ENCODE measurements around the gene ZBTB22.

Gene ZBTB22

DNA sequence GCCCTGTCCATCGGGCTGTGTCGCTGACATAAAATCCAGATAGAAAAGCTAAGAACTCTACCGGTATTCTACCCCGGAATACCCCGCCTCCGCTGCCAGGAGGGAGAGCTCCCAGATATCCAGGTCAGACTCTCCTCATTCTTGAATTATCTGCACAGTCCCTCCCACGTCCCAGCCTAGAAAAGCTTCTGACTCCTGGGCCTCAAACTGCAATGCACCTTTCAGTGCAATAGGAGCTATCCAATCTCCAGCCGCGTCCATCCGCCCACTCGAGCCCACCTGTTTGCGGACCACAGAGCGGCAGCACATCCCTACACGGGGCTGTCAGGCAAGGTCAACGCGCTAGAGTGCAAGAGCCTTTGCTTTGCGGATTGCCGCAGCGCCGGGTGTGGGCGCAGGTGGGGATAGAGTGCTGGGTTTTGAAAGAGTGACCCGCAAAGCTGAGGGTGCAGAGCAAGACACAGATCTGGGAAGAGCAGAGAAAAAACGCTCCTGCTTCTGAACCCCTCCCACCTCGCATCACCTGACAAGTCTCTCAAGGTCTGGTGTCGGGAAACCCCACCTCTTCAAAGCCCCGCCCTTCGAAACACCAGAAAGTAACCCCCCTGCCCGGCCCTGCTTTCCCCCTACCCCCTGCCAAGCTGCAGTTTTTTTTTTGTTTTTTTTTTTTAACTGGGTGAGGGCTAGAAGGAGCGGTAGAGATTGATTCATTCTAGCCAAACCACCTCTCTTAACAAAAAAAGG, 5.0 kb downstream of the ZBTB22 start:
- Histone ChIP-seq H3K4ac (ENCODE audit: low read length) (no peak overlapping the region), H3K9me3 (replicated peaks in 1 of 2; ENCODE audit: control insufficient read depth in 2 of 2, insufficient read depth in 1 of 2, low read depth in 1 of 2, low read length in 2 of 2) (no peaks in the 10 kb centered on the region), H2BK120ac (ENCODE audit: low read depth, low read length) (no peak overlapping the region), H2BK15ac (ENCODE audit: low read length) (no peak overlapping the region), H3K23ac (ENCODE audit: low read depth, low read length, poor library complexity) (peak overlapping the region; percentile 2), H2AK5ac (ENCODE audit: low read depth, low read length) (peak overlapping the region; percentile 2), H3K36me3 (replicated peaks in 1 of 2; ENCODE audit: control insufficient read depth in 2 of 2, insufficient read depth in 2 of 2, low read length in 2 of 2) (peaks cover 5 to 17% of the 10 kb centered on the region in 2 donors), H2AFZ (ENCODE audit: low read length) (peak overlapping the region; percentile 83), H3K79me1 (ENCODE audit: low read depth, low read length) (peaks cover 3% of the 10 kb centered on the region), H3K18ac (ENCODE audit: low read length) (peak overlapping the region; percentile 44), H3K4me2 (ENCODE audit: insufficient read depth, low read length, poor library complexity, severe bottlenecking) (peak overlapping the region; percentile 92), H3K27me3 (ENCODE audit: control insufficient read depth in 3 of 3, insufficient read depth in 3 of 3, low read depth in 1 of 3, low read length in 3 of 3) (peaks cover 0 to 16% (median 0%) of the 10 kb centered on the region in 3 experiments), H3K4me3 (ENCODE audit: low read length in 2 of 2) (peak overlapping the region; percentile 74 to 79), H3K9ac (ENCODE audit: low read depth, low read length, poor library complexity) (peak overlapping the region; percentile 56), H3K4me1 (ENCODE audit: control insufficient read depth in 2 of 2, insufficient read depth in 1 of 2, low read depth in 1 of 2, low read length in 2 of 2) (peaks cover 18 to 22% of the 10 kb centered on the region in 2 donors), H4K8ac (ENCODE audit: low read depth, low read length) (no peak overlapping the region), H2BK5ac (ENCODE audit: low read length) (no peak overlapping the region), H2BK12ac (ENCODE audit: low read length) (no peak overlapping the region), H3K27ac (replicated peaks; ENCODE audit: low read length) (no peak overlapping the region), H3K14ac (ENCODE audit: low read length) (no peak overlapping the region), H4K91ac (ENCODE audit: low read depth, low read length, poor library complexity) (no peak overlapping the region)
- no peak for DNase-seq (ENCODE audit: low spot score)
- no CpG with 5 or more reads among the region's 29 CpGs for WGBS, 2 donors (ENCODE audit: extremely low coverage in 2 of 2, insufficient read length in 2 of 2, insufficient replicate concordance in 1 of 2)

DNA sequence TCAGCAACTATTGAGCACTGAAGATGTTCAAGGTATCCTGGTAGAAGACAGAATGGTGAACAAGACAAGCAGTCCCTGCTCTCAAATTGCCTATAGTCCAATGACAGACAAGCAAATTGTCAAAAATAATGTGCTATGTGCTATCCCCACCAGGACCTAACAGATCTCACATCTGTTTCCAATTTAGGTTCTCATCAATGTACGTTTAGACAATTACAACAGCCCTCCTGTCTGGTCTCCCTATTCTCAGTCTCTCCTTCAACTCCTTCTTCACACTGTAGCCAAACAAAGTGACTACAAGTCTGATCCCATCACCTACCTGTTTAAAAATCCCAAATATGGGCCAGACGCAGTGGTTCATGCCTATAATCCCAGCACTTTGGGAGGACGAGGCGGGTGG, 11.2 kb downstream of the ZBTB22 start:
- Histone ChIP-seq H2BK15ac (ENCODE audit: low read length) (no peak overlapping the region), H4K91ac (ENCODE audit: low read depth, low read length, poor library complexity) (no peak overlapping the region), H3K23ac (ENCODE audit: low read depth, low read length, poor library complexity) (no peak overlapping the region), H3K9ac (ENCODE audit: low read depth, low read length, poor library complexity) (no peak overlapping the region), H3K9me3 (replicated peaks in 1 of 2; ENCODE audit: control insufficient read depth in 2 of 2, insufficient read depth in 1 of 2, low read depth in 1 of 2, low read length in 2 of 2) (no peaks in the 10 kb centered on the region), H2BK12ac (ENCODE audit: low read length) (no peak overlapping the region), H3K18ac (ENCODE audit: low read length) (no peak overlapping the region), H3K4me3 (ENCODE audit: low read length in 2 of 2) (no peak overlapping the region), H3K27me3 (ENCODE audit: control insufficient read depth in 3 of 3, insufficient read depth in 3 of 3, low read depth in 1 of 3, low read length in 3 of 3) (no peaks in the 10 kb centered on the region), H2BK120ac (ENCODE audit: low read depth, low read length) (no peak overlapping the region), H3K4ac (ENCODE audit: low read length) (no peak overlapping the region), H2AFZ (ENCODE audit: low read length) (no peak overlapping the region), H4K8ac (ENCODE audit: low read depth, low read length) (no peak overlapping the region), H2AK5ac (ENCODE audit: low read depth, low read length) (no peak overlapping the region), H2BK5ac (ENCODE audit: low read length) (no peak overlapping the region), H3K4me1 (ENCODE audit: control insufficient read depth in 2 of 2, insufficient read depth in 1 of 2, low read depth in 1 of 2, low read length in 2 of 2) (no peaks in the 10 kb centered on the region), H3K36me3 (replicated peaks in 1 of 2; ENCODE audit: control insufficient read depth in 2 of 2, insufficient read depth in 2 of 2, low read length in 2 of 2) (peaks cover 1 to 40% of the 10 kb centered on the region in 2 donors), H3K79me1 (ENCODE audit: low read depth, low read length) (no peaks in the 10 kb centered on the region), H3K14ac (ENCODE audit: low read length) (no peak overlapping the region), H3K27ac (replicated peaks; ENCODE audit: low read length) (no peak overlapping the region), H3K4me2 (ENCODE audit: insufficient read depth, low read length, poor library complexity, severe bottlenecking) (no peak overlapping the region)
- DNase-seq (ENCODE audit: low spot score): no peak
- no CpG with 5 or more reads among the region's 4 CpGs for WGBS, 2 donors (ENCODE audit: extremely low coverage in 2 of 2, insufficient read length in 2 of 2, insufficient replicate concordance in 1 of 2)

DNA sequence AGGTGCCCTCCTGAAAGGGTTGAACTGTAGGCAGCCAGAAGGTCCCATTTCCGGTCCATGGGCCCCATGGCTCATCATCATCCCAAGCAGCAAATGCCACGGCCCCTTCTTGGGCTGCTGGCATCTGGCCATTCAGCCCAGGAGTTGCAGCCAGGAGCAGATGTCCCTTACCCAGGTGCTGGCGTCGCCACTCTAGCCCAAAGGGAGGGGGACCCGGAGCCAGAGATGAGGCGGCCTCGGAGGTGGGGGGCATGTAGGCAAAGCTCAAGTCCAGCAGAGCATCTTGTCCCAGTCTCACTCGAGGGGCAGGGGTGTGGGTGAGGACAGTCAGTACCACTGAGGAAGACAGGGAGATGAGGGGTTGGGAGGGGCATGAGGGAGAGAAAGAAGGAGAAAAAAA, 12.5 kb downstream of the ZBTB22 start:
- WGBS, 2 donors (ENCODE audit: extremely low coverage in 2 of 2, insufficient read length in 2 of 2, insufficient replicate concordance in 1 of 2): no CpG with 5 or more reads among the region's 8 CpGs
- no peaks in the 10 kb centered on the region for H3K9me3 ChIP-seq (replicated peaks in 1 of 2; ENCODE audit: control insufficient read depth in 2 of 2, insufficient read depth in 1 of 2, low read depth in 1 of 2, low read length in 2 of 2)
- no peaks in the 10 kb centered on the region for H3K27me3 ChIP-seq (ENCODE audit: control insufficient read depth in 3 of 3, insufficient read depth in 3 of 3, low read depth in 1 of 3, low read length in 3 of 3)

DNA sequence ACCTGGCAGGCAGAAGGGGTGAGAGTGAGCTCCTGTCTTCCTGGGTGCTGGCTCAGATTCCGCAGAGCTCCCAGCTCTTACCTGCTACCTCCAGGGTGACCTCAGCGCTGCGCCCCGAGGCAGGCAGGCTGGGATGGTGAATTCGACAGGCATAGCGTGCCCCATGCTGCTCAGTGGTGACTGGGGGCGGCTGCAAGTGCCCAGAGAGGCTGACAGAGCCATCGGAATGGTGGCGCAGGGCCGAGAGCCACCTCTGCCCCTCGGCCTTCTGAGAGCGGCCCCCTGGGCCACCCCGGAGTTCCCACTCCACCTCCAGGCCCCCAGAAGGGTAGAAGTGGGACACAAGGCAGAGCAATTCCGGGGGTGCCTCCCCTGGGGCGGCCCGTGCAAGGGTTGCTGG, 13.3 kb downstream of the ZBTB22 start:
- no peak overlapping the region for H2BK120ac ChIP-seq (ENCODE audit: low read depth, low read length)
- H3K23ac ChIP-seq (ENCODE audit: low read depth, low read length, poor library complexity): peak overlapping the region; percentile 47
- no peak overlapping the region for H4K91ac ChIP-seq (ENCODE audit: low read depth, low read length, poor library complexity)
- H3K27me3 ChIP-seq (ENCODE audit: control insufficient read depth in 3 of 3, insufficient read depth in 3 of 3, low read depth in 1 of 3, low read length in 3 of 3): no peaks in the 10 kb centered on the region
- no peak overlapping the region for H3K14ac ChIP-seq (ENCODE audit: low read length)
- H3K18ac ChIP-seq (ENCODE audit: low read length): no peak overlapping the region
- peak overlapping the region; percentile 45 for H2AK5ac ChIP-seq (ENCODE audit: low read depth, low read length)
- no peaks in the 10 kb centered on the region for H3K9me3 ChIP-seq (replicated peaks in 1 of 2; ENCODE audit: control insufficient read depth in 2 of 2, insufficient read depth in 1 of 2, low read depth in 1 of 2, low read length in 2 of 2)
- H3K4ac ChIP-seq (ENCODE audit: low read length): no peak overlapping the region
- H3K79me1 ChIP-seq (ENCODE audit: low read depth, low read length): peaks cover 3% of the 10 kb centered on the region
- no peak overlapping the region for H3K4me3 ChIP-seq (ENCODE audit: low read length in 2 of 2)
- no peak overlapping the region for H3K4me2 ChIP-seq (ENCODE audit: insufficient read depth, low read length, poor library complexity, severe bottlenecking)
- H2BK15ac ChIP-seq (ENCODE audit: low read length): no peak overlapping the region
- WGBS, 2 donors (ENCODE audit: extremely low coverage in 2 of 2, insufficient read length in 2 of 2, insufficient replicate concordance in 1 of 2): no CpG with 5 or more reads among the region's 16 CpGs
- H3K36me3 ChIP-seq (replicated peaks in 1 of 2; ENCODE audit: control insufficient read depth in 2 of 2, insufficient read depth in 2 of 2, low read length in 2 of 2): peaks cover 1 to 40% of the 10 kb centered on the region in 2 donors
- H3K4me1 ChIP-seq (ENCODE audit: control insufficient read depth in 2 of 2, insufficient read depth in 1 of 2, low read depth in 1 of 2, low read length in 2 of 2): no peaks in the 10 kb centered on the region
- no peak overlapping the region for H2BK12ac ChIP-seq (ENCODE audit: low read length)
- peak overlapping the region; percentile 43 for H2BK5ac ChIP-seq (ENCODE audit: low read length)
- peak overlapping the region; percentile 15 for H3K9ac ChIP-seq (ENCODE audit: low read depth, low read length, poor library complexity)
- no peak for DNase-seq (ENCODE audit: low spot score)
- H4K8ac ChIP-seq (ENCODE audit: low read depth, low read length): no peak overlapping the region
- no peak overlapping the region for H2AFZ ChIP-seq (ENCODE audit: low read length)
- H3K27ac ChIP-seq (replicated peaks; ENCODE audit: low read length): no peak overlapping the region

More for the DNA sequence above, 12.5 kb downstream of the ZBTB22 start:
- Histone ChIP-seq H3K14ac (ENCODE audit: low read length) (no peak overlapping the region), H3K18ac (ENCODE audit: low read length) (no peak overlapping the region), H2BK15ac (ENCODE audit: low read length) (no peak overlapping the region), H2BK5ac (ENCODE audit: low read length) (peak overlapping the region; percentile 4), H3K4me3 (ENCODE audit: low read length in 2 of 2) (peak overlapping the region in 1 of 2 donors; percentile 35), H4K91ac (ENCODE audit: low read depth, low read length, poor library complexity) (no peak overlapping the region), H3K4ac (ENCODE audit: low read length) (no peak overlapping the region), H2AK5ac (ENCODE audit: low read depth, low read length) (no peak overlapping the region), H2AFZ (ENCODE audit: low read length) (no peak overlapping the region), H3K4me2 (ENCODE audit: insufficient read depth, low read length, poor library complexity, severe bottlenecking) (no peak overlapping the region), H2BK12ac (ENCODE audit: low read length) (no peak overlapping the region), H3K4me1 (ENCODE audit: control insufficient read depth in 2 of 2, insufficient read depth in 1 of 2, low read depth in 1 of 2, low read length in 2 of 2) (no peaks in the 10 kb centered on the region), H2BK120ac (ENCODE audit: low read depth, low read length) (no peak overlapping the region), H3K27ac (replicated peaks; ENCODE audit: low read length) (no peak overlapping the region), H3K36me3 (replicated peaks in 1 of 2; ENCODE audit: control insufficient read depth in 2 of 2, insufficient read depth in 2 of 2, low read length in 2 of 2) (peaks cover 1 to 40% of the 10 kb centered on the region in 2 donors), H3K9ac (ENCODE audit: low read depth, low read length, poor library complexity) (no peak overlapping the region), H4K8ac (ENCODE audit: low read depth, low read length) (no peak overlapping the region), H3K23ac (ENCODE audit: low read depth, low read length, poor library complexity) (no peak overlapping the region), H3K79me1 (ENCODE audit: low read depth, low read length) (peaks cover under 1% of the 10 kb centered on the region)
- no peak for DNase-seq (ENCODE audit: low spot score)

Data from neuronal stem cell (in vitro differentiated cells).